SU-DHL-6 (cell line): Measurements from ENCODE around the gene PHKA1.

ENCODE experiments used
- H2AFZ ChIP-seq: fragments of 200-600 bp; sonication (generic); 2 replicates; pipeline ENCODE4 v1.6.1; 2014; ENCODE audit warnings: low read depth, mild to moderate bottlenecking, moderate library complexity, mixed read lengths, antibody characterized with exemption, low read length; ENCODE audit not compliant: severe bottlenecking
- H3F3A ChIP-seq: fragments of 200-600 bp; shearing (Covaris generic); 2 replicates; pipeline ENCODE4 v1.6.0; 2016; ENCODE audit warnings: antibody characterized with exemption, mild to moderate bottlenecking; ENCODE audit not compliant: insufficient read depth
- H3K27ac ChIP-seq: fragments of 200-600 bp; sonication (generic); 2 replicates; pipeline ENCODE4 v1.5.1; 2016; ENCODE audit warnings: low read depth, mild to moderate bottlenecking, low read length, moderate library complexity, mixed read lengths
- H3K27me3 ChIP-seq: fragments of 200-600 bp; sonication (generic), shearing (Covaris generic); 2 replicates; pipeline ENCODE4 v1.6.0; 2014; ENCODE audit warnings: mild to moderate bottlenecking, low read length
- H3K36me3 ChIP-seq: fragments of 200-600 bp; sonication (generic); 2 replicates; pipeline ENCODE4 v1.6.1; 2014; ENCODE audit warnings: mild to moderate bottlenecking, low read length, mixed read lengths
- H3K4me2 ChIP-seq: fragments of 300-600, 200-600 bp; shearing (Covaris generic), sonication (generic); 2 replicates; pipeline ENCODE4 v1.6.0; 2014; ENCODE audit warnings: low read length, low read depth, mild to moderate bottlenecking; ENCODE audit not compliant: poor library complexity, severe bottlenecking
- H3K4me3 ChIP-seq: fragments of 200-600 bp; sonication (generic); 2 replicates; pipeline ENCODE4 v1.5.1; 2014; ENCODE audit warnings: antibody characterized with exemption, low read length, mild to moderate bottlenecking, mixed read lengths; ENCODE audit not compliant: insufficient read depth, poor library complexity, severe bottlenecking
- H3K79me2 ChIP-seq: fragments of 200-600 bp; sonication (generic); 2 replicates; pipeline ENCODE4 v1.6.1; 2014; ENCODE audit warnings: mild to moderate bottlenecking, low read length, moderate library complexity; ENCODE audit not compliant: insufficient read depth
- H3K9ac ChIP-seq: fragments of 200-600 bp; sonication (generic); 2 replicates; pipeline ENCODE4 v1.7.0; 2014; ENCODE audit warnings: mild to moderate bottlenecking, low read length
- H3K9me2 ChIP-seq: fragments of 200-600 bp; sonication (generic); replicated peaks from 2 replicates; pipeline ENCODE4 v1.6.1; 2014; ENCODE audit warnings: low read length; ENCODE audit not compliant: insufficient read depth
- H3K9me3 ChIP-seq: fragments of 200-600 bp; sonication (generic); 2 replicates; pipeline ENCODE4 v1.6.1; 2014; ENCODE audit warnings: low read length, mixed read lengths; ENCODE audit not compliant: insufficient read depth
- H4K20me1 ChIP-seq: fragments of 200-600 bp; sonication (generic); 2 replicates; pipeline ENCODE4 v1.6.1; 2014; ENCODE audit warnings: low read depth, mild to moderate bottlenecking, antibody characterized with exemption, low read length, moderate library complexity, mixed read lengths
- EZH2phosphoT487 ChIP-seq: fragments of 200-600 bp; sonication (generic), shearing (Covaris generic); conservative IDR thresholded peaks from 2 replicates; pipeline ENCODE4 v1.6.1; 2018; ENCODE audit warnings: mild to moderate bottlenecking, antibody characterized with exemption, low read length, moderate library complexity, mixed read lengths
- TF ChIP-seq, protein P1 (sequence below): fragments of 200-600 bp; sonication (generic); IDR thresholded peaks from one replicate; pipeline ENCODE4 v1.5.1; 2017; ENCODE audit warnings: antibody characterized with exemption, mild to moderate bottlenecking, low read length, moderate library complexity; ENCODE audit not compliant: insufficient read depth, poor library complexity, severe bottlenecking

Gene PHKA1

DNA sequence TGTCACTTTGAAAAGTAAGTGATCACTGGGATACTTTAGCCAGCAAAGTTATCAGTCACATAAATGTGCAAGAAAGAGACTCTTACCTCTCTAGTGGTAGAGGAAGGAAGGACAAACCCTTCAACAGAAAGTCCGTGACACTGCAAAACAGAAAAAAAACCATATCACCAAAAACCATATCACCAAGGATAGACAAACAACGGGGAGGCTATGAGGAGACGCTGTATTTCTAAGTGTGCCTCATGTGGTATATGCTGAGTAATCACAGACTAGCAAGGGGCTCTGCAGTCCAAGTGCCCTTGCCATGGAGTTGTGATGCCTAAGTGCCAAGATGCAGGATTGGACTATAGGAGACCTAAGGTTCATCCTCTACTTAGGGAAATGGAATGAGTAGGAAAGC lies 129.9 kb downstream of the PHKA1 start:
- Histone ChIP-seq H3K27ac (no peak overlapping the region), H3F3A (no peaks in the 10 kb centered on the region)
- TF ChIP-seq, protein P1, sequence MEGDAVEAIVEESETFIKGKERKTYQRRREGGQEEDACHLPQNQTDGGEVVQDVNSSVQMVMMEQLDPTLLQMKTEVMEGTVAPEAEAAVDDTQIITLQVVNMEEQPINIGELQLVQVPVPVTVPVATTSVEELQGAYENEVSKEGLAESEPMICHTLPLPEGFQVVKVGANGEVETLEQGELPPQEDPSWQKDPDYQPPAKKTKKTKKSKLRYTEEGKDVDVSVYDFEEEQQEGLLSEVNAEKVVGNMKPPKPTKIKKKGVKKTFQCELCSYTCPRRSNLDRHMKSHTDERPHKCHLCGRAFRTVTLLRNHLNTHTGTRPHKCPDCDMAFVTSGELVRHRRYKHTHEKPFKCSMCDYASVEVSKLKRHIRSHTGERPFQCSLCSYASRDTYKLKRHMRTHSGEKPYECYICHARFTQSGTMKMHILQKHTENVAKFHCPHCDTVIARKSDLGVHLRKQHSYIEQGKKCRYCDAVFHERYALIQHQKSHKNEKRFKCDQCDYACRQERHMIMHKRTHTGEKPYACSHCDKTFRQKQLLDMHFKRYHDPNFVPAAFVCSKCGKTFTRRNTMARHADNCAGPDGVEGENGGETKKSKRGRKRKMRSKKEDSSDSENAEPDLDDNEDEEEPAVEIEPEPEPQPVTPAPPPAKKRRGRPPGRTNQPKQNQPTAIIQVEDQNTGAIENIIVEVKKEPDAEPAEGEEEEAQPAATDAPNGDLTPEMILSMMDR = no peak
- TF ChIP-seq EZH2phosphoT487 = no peak

DNA sequence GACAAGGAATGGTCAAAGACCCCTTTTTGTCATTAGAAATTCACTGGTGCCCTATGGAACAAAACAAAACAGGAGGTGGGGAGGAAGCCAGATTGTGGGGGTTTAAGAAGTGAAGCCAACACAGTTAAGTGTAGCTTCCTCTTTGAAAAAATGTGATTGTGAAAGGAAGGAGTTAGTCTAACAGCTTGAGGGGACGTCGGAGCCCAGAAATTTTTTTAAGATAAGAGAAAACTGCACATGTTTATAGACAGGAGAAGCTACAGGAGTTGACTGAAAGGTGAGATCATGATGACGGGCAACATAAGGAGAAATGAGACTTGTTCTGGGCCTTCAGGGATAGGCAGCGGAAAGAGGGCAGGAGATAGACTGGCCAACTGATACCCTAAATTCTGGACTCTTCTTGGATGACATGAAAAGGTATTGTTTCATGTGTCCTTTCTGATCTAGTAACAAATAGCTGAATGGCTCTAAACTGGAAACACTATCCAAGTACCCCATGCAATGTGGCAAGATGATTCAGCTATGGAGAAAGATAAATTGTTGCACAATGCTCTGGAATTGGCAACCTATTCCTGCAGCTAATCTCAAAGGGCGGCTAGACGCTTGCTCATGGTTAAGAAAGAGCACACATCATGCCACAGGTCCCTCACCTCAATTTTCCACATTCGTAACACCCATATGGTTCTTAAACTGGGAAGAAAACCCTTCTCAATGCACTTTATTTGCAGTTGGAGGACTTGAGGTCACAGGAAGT lies 137.8 kb downstream of the PHKA1 start:
- Histone ChIP-seq H3K4me2 (no peak overlapping the region), H3K27me3 (no peaks in the 10 kb centered on the region), H3K9me2 (no peaks in the 10 kb centered on the region), H3K79me2 (peaks cover 5% of the 10 kb centered on the region; the same call in 1 of the 2 replicates), H3K9ac (no peak overlapping the region), H3K36me3 (no peaks in the 10 kb centered on the region), H3F3A (no peaks in the 10 kb centered on the region), H3K9me3 (no peaks in the 10 kb centered on the region), H2AFZ (no peak overlapping the region), H3K4me3 (no peak overlapping the region), H4K20me1 (no peaks in the 10 kb centered on the region), H3K27ac (no peak overlapping the region)
- no peak for TF ChIP-seq EZH2phosphoT487
- TF ChIP-seq, protein P1 = no peak

More for the DNA sequence above, 129.9 kb downstream of the PHKA1 start:
- Histone ChIP-seq H3K9ac (no peak overlapping the region), H3K79me2 (no peaks in the 10 kb centered on the region), H3K9me2 (no peaks in the 10 kb centered on the region), H3K36me3 (no peaks in the 10 kb centered on the region), H3K27me3 (no peaks in the 10 kb centered on the region), H3K9me3 (no peaks in the 10 kb centered on the region), H4K20me1 (no peaks in the 10 kb centered on the region), H2AFZ (no peak overlapping the region), H3K4me2 (no peak overlapping the region), H3K4me3 (no peak overlapping the region)

DNA sequence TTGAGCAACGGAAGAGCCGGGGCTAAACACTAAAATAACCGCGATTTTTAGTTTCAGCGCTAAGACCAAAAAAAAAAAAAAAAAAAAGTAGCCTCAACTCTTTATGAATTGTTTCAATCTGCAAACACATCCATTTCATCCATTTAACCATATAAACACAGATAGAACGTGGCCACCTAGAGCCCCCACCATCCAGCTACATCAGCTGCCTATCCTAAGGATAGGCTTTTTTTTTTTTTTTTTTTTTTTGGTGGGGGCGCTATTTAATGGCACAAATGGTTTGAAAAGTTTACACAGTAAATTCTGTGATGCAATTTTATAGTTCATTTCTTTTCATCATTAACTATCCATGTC lies 141.0 kb downstream of the PHKA1 start:
- Histone ChIP-seq H3K9me3 (no peaks in the 10 kb centered on the region), H2AFZ (peak overlapping the region; percentile 95), H3K79me2 (peaks cover 5% of the 10 kb centered on the region; the same call in 1 of the 2 replicates), H3K27me3 (no peaks in the 10 kb centered on the region), H3K4me2 (peak overlapping the region; percentile 82), H3F3A (no peaks in the 10 kb centered on the region), H3K36me3 (no peaks in the 10 kb centered on the region), H3K27ac (no peak overlapping the region), H3K9ac (peak overlapping the region; percentile 87), H3K4me3 (peak overlapping the region; percentile 96), H4K20me1 (no peaks in the 10 kb centered on the region), H3K9me2 (no peaks in the 10 kb centered on the region)
- no peak for TF ChIP-seq EZH2phosphoT487
- TF ChIP-seq, protein P1 = peak; percentile 9
